Measurements from ENCODE around the gene SLC47A2. TPM values are rescaled to one million over a fixed set of nuclear protein-coding genes. Genes with fewer than 3 reads are reported as not detected.

SLC47A2 gene
- total RNA-seq, 2 donors from 2014 or later: not detected

DNA sequence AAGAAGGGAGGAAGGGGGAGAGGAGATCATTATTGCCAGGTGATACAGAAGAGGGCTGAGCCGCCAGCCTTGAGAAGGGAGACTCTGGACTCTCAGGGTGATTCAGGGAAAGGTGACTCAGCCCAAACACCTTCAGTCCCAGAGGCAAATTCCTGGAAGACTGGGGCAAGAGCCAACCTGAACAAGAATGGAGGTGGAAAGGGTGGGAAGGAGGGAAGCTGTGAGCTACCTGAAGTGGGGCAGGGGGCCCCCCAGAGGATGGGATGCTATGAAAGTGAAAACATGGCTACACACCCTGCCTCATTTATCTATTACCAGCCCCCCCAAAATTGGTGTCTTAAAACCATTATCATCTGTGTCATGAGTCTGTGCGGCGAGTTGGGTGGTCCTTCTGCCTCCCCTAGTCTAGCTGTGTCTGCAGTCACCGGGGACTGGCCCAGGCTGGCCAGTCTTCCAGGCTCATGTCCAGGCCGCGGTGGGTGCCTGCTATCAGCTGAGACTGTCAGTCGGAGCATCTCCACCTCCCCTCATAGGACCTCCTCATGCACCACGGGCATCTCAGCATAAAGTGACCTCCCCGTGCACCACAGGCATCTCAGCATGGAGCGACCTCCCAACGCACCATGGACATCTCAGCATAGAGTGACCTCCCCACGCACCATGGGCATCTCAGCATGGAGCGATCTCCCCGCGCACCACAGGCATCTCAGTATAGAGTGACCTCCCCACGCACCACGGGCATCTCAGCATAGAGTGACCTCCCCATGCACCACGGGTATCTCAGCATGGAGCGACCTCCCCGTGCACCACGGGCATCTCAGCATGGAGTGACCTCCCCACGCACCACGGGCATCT is 3.2 kb upstream of the SLC47A2 start:
- no peaks in the 10 kb centered on the region for H3K9me3 ChIP-seq
- no peaks in the 10 kb centered on the region for H3K27me3 ChIP-seq (replicated peaks; ENCODE audit: insufficient read depth)
- TF ChIP-seq, protein P1, sequence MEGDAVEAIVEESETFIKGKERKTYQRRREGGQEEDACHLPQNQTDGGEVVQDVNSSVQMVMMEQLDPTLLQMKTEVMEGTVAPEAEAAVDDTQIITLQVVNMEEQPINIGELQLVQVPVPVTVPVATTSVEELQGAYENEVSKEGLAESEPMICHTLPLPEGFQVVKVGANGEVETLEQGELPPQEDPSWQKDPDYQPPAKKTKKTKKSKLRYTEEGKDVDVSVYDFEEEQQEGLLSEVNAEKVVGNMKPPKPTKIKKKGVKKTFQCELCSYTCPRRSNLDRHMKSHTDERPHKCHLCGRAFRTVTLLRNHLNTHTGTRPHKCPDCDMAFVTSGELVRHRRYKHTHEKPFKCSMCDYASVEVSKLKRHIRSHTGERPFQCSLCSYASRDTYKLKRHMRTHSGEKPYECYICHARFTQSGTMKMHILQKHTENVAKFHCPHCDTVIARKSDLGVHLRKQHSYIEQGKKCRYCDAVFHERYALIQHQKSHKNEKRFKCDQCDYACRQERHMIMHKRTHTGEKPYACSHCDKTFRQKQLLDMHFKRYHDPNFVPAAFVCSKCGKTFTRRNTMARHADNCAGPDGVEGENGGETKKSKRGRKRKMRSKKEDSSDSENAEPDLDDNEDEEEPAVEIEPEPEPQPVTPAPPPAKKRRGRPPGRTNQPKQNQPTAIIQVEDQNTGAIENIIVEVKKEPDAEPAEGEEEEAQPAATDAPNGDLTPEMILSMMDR (IDR thresholded peaks at IDR 0.05): no peak
- ATAC-seq (ENCODE audit: insufficient number of reproducible peaks, low FRiP score, low read depth): no peak
- peaks cover 4 to 7% of the 10 kb centered on the region in 2 donors for H3K4me1 ChIP-seq (ENCODE audit: control insufficient read depth in 1 of 2, low read depth in 2 of 2)
- H3K4me3 ChIP-seq: no peak overlapping the region
- no peaks in the 10 kb centered on the region for H3K36me3 ChIP-seq
- H3K27ac ChIP-seq: no peak overlapping the region
- no peak for DNase-seq (ENCODE audit: low spot score)

DNA sequence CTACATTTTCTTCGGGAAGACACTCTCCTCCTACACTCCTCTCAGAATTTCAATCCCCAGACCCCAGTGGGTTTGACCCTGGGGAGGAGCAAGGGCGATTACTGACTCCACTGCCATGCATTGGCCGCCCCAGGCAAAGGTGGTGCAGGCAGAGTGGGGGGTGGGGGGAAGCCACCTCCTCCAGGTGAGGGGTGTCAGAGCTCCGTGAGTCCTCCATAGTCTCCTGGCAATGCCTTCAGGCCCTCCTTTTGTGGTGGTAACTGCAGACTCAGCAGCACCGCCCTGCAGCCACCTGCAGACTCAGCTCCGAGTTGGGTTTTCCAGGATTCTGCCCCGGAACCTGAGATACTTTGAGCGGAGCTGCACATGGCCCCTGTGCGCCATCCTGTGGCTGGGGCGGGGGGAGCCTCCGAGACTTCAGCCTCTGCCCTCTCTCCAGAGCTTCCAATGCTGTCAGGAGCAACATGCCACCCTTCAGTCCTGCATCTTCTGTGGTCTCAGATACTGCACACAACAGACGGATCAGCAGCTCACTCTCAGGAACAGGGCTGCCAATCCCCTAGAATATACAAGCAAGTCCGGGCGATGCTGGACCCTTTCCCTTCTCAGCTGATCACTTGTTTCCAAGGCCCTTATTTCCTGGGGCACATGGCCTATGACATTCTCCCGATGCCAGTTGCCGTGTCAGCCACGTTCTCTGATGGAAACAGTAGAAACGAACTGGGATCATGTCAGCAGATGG is 2.4 kb upstream of the SLC47A2 start:
- ATAC-seq (ENCODE audit: insufficient number of reproducible peaks, low FRiP score, low read depth) (no peak), DNase-seq (ENCODE audit: low spot score) (no peak)
- no peaks in the 10 kb centered on the region for H3K9me3 ChIP-seq
- H3K4me3 ChIP-seq: no peak overlapping the region
- TF ChIP-seq, protein P1 (IDR thresholded peaks at IDR 0.05): no peak
- no peaks in the 10 kb centered on the region for H3K36me3 ChIP-seq
- no peak overlapping the region for H3K27ac ChIP-seq
- no peaks in the 10 kb centered on the region for H3K4me1 ChIP-seq (ENCODE audit: control insufficient read depth in 1 of 2, low read depth in 2 of 2)
- H3K27me3 ChIP-seq (replicated peaks; ENCODE audit: insufficient read depth): no peaks in the 10 kb centered on the region

DNA sequence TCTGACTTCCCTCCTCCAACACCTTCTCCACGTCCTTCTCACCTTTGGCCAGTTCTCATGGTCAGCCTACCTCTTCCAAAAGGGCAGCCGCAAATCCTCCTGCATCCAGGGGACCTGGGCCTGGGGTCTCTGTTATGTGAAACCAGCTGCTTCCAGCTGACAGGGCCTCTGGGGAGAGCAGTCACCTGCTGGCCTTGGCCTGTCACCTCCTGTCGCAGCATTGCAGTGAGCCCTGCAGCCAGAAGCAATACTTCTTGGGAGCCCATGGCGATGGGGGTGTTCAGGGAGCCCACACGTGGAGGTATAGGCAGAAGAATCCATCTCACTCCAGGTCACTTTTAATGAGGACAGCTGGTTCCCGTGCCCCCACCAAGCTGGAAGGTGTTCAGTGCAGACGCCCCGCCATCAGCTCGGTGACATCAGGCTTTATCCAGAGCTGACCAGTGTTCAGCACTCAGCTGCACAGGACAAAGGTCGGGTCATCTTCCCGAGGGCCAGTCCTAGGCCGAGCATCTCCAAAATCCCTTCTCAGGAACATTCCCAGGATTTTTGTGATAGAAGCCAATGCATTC is 1.7 kb upstream of the SLC47A2 start:
- TF ChIP-seq, protein P1 (IDR thresholded peaks at IDR 0.05): no peak

DNA sequence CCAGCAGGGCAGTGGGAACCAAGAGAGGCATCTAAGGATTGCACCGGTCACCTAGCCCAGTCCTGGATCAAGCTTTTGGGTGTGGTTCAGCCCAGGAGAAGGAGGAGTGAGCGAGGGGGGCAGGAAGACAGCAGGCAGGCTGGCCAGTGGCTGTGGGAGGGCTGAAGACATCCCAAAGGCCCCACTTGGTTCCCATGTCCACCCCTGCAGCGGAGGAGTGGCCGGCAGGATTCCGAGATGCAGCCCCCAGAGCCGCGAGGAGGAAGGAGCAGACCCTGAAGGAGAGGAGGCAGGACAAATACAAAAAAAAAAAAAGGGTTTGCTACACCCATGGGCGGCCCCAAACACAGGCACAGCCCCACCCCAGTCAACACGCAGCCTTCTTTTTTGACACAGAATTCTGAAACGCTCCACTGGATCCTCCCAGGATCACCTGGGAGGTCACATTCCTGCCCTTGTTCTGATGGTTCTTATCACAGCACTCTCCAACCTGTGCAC is 1.1 kb upstream of the SLC47A2 start:
- TF ChIP-seq, protein P1 (IDR thresholded peaks at IDR 0.05): no peak
- Histone ChIP-seq H3K4me3 (no peak overlapping the region), H3K9me3 (no peaks in the 10 kb centered on the region), H3K4me1 (ENCODE audit: control insufficient read depth in 1 of 2, low read depth in 2 of 2) (no peaks in the 10 kb centered on the region), H3K27ac (no peak overlapping the region), H3K27me3 (replicated peaks; ENCODE audit: insufficient read depth) (no peaks in the 10 kb centered on the region), H3K36me3 (no peaks in the 10 kb centered on the region)
- DNase-seq (ENCODE audit: low spot score) (no peak), ATAC-seq (ENCODE audit: insufficient number of reproducible peaks, low FRiP score, low read depth) (no peak)

More for the DNA sequence above, 1.7 kb upstream of the SLC47A2 start:
- no peaks in the 10 kb centered on the region for H3K27me3 ChIP-seq (replicated peaks; ENCODE audit: insufficient read depth)
- no peaks in the 10 kb centered on the region for H3K36me3 ChIP-seq
- H3K4me3 ChIP-seq: no peak overlapping the region
- no peaks in the 10 kb centered on the region for H3K9me3 ChIP-seq
- DNase-seq (ENCODE audit: low spot score): no peak
- H3K4me1 ChIP-seq (ENCODE audit: control insufficient read depth in 1 of 2, low read depth in 2 of 2): no peaks in the 10 kb centered on the region
- no peak for ATAC-seq (ENCODE audit: insufficient number of reproducible peaks, low FRiP score, low read depth)
- no peak overlapping the region for H3K27ac ChIP-seq

DNA sequence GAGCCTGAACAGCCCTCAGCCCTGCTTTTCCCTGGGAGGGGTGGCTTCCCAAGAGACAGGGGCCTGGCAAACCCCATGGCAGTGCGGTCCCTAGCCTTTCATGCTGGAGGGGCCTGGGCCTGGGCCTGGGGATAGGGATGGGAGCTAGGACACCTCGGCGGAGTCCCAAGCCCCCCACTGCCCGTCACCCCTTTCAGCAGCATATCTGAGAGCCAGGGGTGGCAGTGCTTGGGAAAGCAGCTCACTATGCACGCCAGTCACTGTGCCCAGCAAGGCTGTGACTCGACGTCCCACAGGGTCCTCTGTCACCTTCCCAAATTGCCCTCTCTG is 612 bp upstream of the SLC47A2 start:
- no peak for ATAC-seq (ENCODE audit: insufficient number of reproducible peaks, low FRiP score, low read depth)

More for the DNA sequence above, 612 bp upstream of the SLC47A2 start:
- no peaks in the 10 kb centered on the region for H3K9me3 ChIP-seq
- H3K4me3 ChIP-seq: no peak overlapping the region
- H3K27ac ChIP-seq: no peak overlapping the region
- TF ChIP-seq, protein P1 (IDR thresholded peaks at IDR 0.05): no peak
- no peaks in the 10 kb centered on the region for H3K27me3 ChIP-seq (replicated peaks; ENCODE audit: insufficient read depth)
- DNase-seq (ENCODE audit: low spot score): no peak
- no peaks in the 10 kb centered on the region for H3K36me3 ChIP-seq
- no peaks in the 10 kb centered on the region for H3K4me1 ChIP-seq (ENCODE audit: control insufficient read depth in 1 of 2, low read depth in 2 of 2)

All from thoracic aorta (tissue), 2 donors.